ENCODE data around the gene RABL2B.

DNA sequence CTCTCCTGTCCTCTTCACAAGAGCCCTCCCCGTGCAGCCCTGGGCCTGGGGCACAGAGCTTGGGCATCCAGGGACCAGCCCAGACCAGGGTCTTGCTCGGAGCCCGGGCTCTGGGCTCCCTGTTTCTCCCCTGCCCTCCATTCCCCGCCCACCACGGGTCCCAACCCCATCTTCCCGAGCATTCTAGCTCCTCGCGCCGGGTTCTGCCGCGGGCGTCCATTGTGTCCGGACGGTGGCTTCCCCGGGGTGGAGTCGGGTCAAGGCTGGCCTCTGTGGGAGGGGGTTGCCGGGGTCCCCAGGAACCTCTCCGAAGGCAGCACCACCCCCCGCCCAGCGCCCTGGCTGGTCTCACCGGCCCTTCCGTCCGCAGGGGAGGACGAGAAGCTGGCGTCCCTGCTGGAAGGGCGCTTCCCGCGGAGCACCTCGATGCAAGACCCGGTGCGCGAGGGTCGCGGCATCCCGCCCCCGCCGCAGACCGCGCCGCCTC is 63.6 kb downstream of the RABL2B start:
- TF ChIP-seq, protein P1, sequence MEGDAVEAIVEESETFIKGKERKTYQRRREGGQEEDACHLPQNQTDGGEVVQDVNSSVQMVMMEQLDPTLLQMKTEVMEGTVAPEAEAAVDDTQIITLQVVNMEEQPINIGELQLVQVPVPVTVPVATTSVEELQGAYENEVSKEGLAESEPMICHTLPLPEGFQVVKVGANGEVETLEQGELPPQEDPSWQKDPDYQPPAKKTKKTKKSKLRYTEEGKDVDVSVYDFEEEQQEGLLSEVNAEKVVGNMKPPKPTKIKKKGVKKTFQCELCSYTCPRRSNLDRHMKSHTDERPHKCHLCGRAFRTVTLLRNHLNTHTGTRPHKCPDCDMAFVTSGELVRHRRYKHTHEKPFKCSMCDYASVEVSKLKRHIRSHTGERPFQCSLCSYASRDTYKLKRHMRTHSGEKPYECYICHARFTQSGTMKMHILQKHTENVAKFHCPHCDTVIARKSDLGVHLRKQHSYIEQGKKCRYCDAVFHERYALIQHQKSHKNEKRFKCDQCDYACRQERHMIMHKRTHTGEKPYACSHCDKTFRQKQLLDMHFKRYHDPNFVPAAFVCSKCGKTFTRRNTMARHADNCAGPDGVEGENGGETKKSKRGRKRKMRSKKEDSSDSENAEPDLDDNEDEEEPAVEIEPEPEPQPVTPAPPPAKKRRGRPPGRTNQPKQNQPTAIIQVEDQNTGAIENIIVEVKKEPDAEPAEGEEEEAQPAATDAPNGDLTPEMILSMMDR (IDR thresholded peaks at IDR 0.05 in 4 of 5, conservative IDR thresholded peaks at IDR 0.05 in 1 of 5): no peak
- no peak for TF ChIP-seq POLR2A (IDR thresholded peaks at IDR 0.05)
